ENCODE measurements around the gene UBE3D. TPM values are rescaled to one million over a fixed set of nuclear protein-coding genes. Genes with fewer than 3 reads are reported as not detected.

UBE3D gene
- total and polyA plus RNA-seq, 2 of the 4 experiments (the other 2 are of a cell fraction): 3.2 to 6.3 TPM

DNA sequence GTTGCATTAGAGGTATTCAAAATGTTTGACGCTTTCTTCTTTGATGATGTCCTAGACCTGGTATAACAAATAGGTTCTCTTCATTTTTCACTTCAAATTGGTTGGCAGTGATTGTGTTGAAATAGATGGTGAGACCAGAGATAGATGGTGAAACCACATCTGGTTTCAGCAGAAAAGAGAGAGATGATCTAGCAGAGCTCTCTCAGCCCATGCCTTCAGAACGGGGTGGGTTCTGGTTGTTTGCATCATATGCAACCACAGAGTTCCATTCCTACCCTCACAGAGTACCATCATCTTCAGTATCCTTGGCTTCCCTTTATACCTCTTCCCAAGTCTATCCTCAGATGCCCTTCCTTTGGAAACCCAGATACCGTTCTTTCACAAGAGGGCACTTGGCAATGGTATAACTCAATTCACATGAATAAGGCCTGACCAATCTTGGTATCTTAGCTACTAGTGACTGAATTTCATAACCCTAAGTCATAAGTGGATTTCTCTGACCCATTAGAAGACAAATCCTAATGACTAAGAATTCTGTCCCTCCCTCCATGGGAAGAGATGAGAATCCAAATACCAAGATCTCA lies 93.7 kb downstream of the UBE3D start:
- no peak for DNase-seq
- Histone ChIP-seq H3K4me3 (ENCODE audit: insufficient read depth, low read depth, low read length) (no peak overlapping the region), H3K4ac (ENCODE audit: low read depth, low read length) (no peak overlapping the region), H2AK5ac (ENCODE audit: low read depth, low read length) (no peak overlapping the region), H3K14ac (replicated peaks; ENCODE audit: low read depth, low read length) (0 out of 2 replicates have a peak overlapping the region, but pooled peaks have one; percentile 40), H4K5ac (ENCODE audit: low read depth, low read length) (no peak overlapping the region), H3K9ac (ENCODE audit: low read depth, low read length) (no peak overlapping the region), H2BK15ac (ENCODE audit: low read depth, low read length) (no peak overlapping the region), H3K23ac (ENCODE audit: low read depth, low read length) (no peak overlapping the region), H3K4me1 (ENCODE audit: control insufficient read depth, insufficient read depth, low read length) (0 out of 2 replicates have a peak, but pooled peaks cover 2% of the 10 kb centered on the region), H3K27me3 (ENCODE audit: control insufficient read depth, insufficient read depth, low read length) (no peaks in the 10 kb centered on the region), H4K8ac (ENCODE audit: low read depth in 2 of 2, low read length in 2 of 2) (no peak overlapping the region), H2AK9ac (replicated peaks; ENCODE audit: low read depth, low read length, poor library complexity) (no peak overlapping the region), H3K36me3 (ENCODE audit: control insufficient read depth, insufficient read depth, low read length) (no peaks in the 10 kb centered on the region), H3K9me3 (ENCODE audit: control insufficient read depth, insufficient read depth, low read length) (no peaks in the 10 kb centered on the region), H2BK5ac (ENCODE audit: low read depth, low read length, poor library complexity, severe bottlenecking) (no peak overlapping the region), H4K20me1 (ENCODE audit: insufficient read depth, low read length) (no peaks in the 10 kb centered on the region), H2AFZ (replicated peaks; ENCODE audit: low read length, poor library complexity) (no peak overlapping the region), H3K4me2 (ENCODE audit: low read depth, low read length) (no peak overlapping the region), H3K56ac (ENCODE audit: extremely low read depth, insufficient read depth, low read length) (no peak overlapping the region), H4K91ac (ENCODE audit: insufficient read depth, low read depth, low read length) (no peak overlapping the region), H3K9me1 (ENCODE audit: insufficient read depth, low read length) (no peaks in the 10 kb centered on the region; the same call in 1 of the 2 replicates), H3K27ac (ENCODE audit: insufficient read depth, low read length) (no peak overlapping the region), H2BK20ac (ENCODE audit: low read depth, low read length) (no peak overlapping the region), H3K18ac (ENCODE audit: low read depth, low read length) (no peak overlapping the region), H3K79me1 (ENCODE audit: low read depth in 1 of 2, low read length in 2 of 2) (no peaks in the 10 kb centered on the region; a peak in 1 of 4 replicates), H2BK120ac (ENCODE audit: low read depth, low read length) (no peak overlapping the region)
- no peak for ATAC-seq (ENCODE audit: low read depth)
- no peak for TF ChIP-seq USF2 (IDR thresholded peaks at IDR 0.05; ENCODE audit: low read depth, low read length)
- no peak for TF ChIP-seq POLR2A (IDR thresholded peaks at IDR 0.05; ENCODE audit: low read depth, low read length)
- no peak for TF ChIP-seq MXI1 (IDR thresholded peaks at IDR 0.05; ENCODE audit: borderline replicate concordance, low read depth, low read length)
- TF ChIP-seq MAFK (IDR thresholded peaks at IDR 0.05; ENCODE audit: low read depth, low read length): no peak
- no peak for TF ChIP-seq NFE2L2 (IDR thresholded peaks at IDR 0.05; ENCODE audit: low read depth, low read length)
- WGBS, 2 experiments (ENCODE audit: extremely low coverage in 2 of 2, insufficient read length in 1 of 2): no CpG with 5 or more reads among the region's 3 CpGs
- no TSS peak for BruUV-seq (replicated peaks)
- dilution Hi-C loops (cut with HindIII; ENCODE audit: low sequenced_read_pairs, unreplicated experiment): no loop called here
- ChIA-PET CTCF (interaction anchor here (0.6 kb wide), 1 partner anchor 298 kb away, joined by 3 read pairs; no protein-coding TSS in a partner anchor), POLR2A (ENCODE audit: unreplicated experiment) (no interaction called here)
- intact Hi-C loops (cut with micrococcal nuclease): no loop called here
- in situ Hi-C loops (cut with MboI; ENCODE audit: low sequenced_read_pairs): no loop called here

All from IMR-90 (cell line).